ENCODE measurements around the gene ST8SIA4.

Gene ST8SIA4

DNA sequence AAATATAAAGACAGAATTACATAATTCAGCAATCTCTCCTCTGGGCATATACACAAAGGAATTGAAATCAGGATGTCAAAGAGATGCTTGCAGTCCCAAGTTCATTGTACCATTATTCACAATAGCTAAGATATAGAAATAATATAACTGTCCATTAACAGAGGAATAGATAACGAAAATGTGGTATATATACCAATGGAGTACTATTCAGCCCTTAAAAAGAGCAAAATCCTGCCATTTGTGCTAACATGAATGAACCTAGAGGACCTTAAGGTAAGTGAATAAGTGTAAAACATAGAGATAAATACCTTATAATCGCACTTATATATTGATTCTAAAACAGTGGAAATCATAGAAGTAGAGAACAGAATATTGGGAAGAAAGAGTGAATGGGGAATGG lies 7.0 kb downstream of the ST8SIA4 start:
- ATAC-seq = no peak
- H3K4me3 Mint-ChIP-seq = no peak overlapping the region

DNA sequence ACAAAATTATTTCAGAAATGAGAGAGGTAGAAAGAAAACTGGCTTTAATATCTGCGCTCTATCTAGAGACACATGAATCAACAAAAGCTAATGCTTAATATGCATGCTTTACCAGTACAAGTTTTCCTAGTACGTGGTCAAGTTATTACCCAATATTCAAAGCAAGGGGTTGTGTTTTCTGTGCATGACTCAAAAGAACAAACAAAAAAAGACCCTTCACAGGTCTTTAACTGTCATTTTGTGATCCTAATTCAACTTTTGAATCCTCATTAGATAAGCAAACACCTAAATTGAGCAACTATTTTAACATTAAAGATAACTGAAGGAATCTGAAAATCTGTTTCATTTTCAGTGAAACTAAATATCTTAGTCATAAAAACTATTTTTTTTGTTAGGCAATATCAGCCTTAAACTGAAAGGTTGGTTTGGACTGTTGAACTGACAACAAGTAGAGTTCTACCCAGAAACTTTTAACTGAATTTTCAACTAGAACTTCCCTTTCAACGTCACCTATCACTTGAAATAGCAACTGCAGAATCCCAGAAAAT lies 12.5 kb downstream of the ST8SIA4 start:
- ATAC-seq = peak; percentile 91

More for the DNA sequence above, 7.0 kb downstream of the ST8SIA4 start:
- peak overlapping the region in 1 of 2 donors; percentile 5 for H3K27ac Mint-ChIP-seq
- peaks cover 0 to 3% of the 10 kb centered on the region in 2 donors for H3K9me3 Mint-ChIP-seq
- H3K4me1 Mint-ChIP-seq = peaks cover 38% of the 10 kb centered on the region
- no peak for DNase-seq
- no peaks in the 10 kb centered on the region for H3K27me3 Mint-ChIP-seq

DNA sequence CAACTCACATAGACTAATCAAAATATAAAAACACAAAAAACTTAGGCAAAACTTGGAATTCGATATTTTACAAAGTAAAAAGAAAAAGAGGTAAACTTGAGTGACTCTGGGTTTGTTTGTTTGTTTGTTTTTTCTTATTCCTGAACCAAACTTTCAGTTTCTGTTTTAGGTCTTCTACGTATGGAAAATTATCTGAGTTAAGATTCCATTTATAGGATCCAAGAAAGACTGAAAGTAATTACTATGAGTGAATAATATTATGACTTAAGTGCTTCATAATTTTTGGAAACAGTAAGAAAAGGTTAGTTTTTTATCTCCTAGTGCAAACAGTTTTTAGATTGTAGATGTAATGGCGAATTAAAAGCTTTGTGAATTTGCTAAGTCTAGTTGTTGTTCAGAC lies 13.2 kb downstream of the ST8SIA4 start:
- peak overlapping the region; percentile 34 to 74 for H3K4me3 Mint-ChIP-seq
- H3K9me3 Mint-ChIP-seq = no peaks in the 10 kb centered on the region
- ATAC-seq = no peak
- no peaks in the 10 kb centered on the region for H3K27me3 Mint-ChIP-seq
- H3K4me1 Mint-ChIP-seq = peaks cover 45% of the 10 kb centered on the region
- DNase-seq = no peak
- peak overlapping the region in 1 of 2 donors; percentile 92 for H3K27ac Mint-ChIP-seq

More for the DNA sequence above, 12.5 kb downstream of the ST8SIA4 start:
- Mint-ChIP-seq H3K27ac (peak overlapping the region in 1 of 2 donors; percentile 92), H3K4me1 (peaks cover 42% of the 10 kb centered on the region), H3K27me3 (no peaks in the 10 kb centered on the region), H3K9me3 (no peaks in the 10 kb centered on the region), H3K4me3 (peak overlapping the region; percentile 56 to 74)
- DNase-seq = no peak

DNA sequence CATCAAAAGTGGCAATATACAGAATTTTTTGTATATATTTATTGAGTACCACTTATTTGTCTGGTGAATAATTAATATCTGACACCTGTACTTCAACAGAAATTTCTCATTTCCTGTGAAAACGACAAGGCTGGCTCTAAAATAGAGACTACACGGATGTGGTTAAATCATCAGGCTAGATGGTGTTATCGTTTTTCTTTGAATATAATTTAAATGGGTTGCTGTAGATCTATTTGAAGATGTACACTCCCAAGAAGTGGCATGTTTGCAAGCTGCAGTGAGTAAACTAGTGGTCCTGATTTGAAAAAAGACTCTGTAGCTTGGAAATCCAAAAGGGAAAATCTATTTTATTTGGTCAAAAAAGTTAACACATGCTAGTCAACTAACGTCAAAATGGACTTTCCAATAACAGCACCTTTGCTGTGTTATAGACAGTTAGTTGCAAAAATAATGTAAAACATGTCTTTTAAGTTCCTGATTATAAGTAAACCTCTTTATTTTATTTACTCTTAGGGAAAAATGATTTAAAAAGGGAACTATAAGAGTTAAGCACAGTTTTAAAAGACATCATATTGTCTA lies 13.8 kb downstream of the ST8SIA4 start:
- Mint-ChIP-seq H3K27me3 (no peaks in the 10 kb centered on the region), H3K27ac (peak overlapping the region; percentile 56 to 84), H3K4me1 (peaks cover 45% of the 10 kb centered on the region), H3K9me3 (peaks cover under 1 to 1% of the 10 kb centered on the region in 2 donors), H3K4me3 (peak overlapping the region; percentile 62 to 76)
- ATAC-seq = peak; percentile 62
- no peak for DNase-seq

DNA sequence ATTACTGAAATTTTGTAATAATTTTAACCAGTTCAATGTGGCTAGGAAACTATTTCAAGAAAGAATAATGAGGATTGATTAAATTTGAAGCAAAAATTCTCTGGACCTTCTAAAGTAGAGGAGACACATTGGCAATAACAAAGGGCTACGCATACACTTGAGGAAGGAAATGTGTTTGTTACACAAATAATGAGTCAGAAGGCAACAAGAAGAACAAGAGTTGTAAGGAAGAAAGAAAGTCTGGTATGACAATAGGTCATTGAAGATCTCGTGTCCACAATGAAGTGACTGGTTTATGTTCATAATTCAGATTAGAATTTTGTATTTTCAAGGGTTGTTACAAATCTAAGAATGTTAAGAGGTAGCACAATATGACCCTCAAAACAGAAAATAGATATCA lies 25.8 kb downstream of the ST8SIA4 start:
- peaks cover 19% of the 10 kb centered on the region for H3K4me1 Mint-ChIP-seq
- H3K27ac Mint-ChIP-seq = no peak overlapping the region
- no peak for DNase-seq
- H3K4me3 Mint-ChIP-seq = no peak overlapping the region
- H3K27me3 Mint-ChIP-seq = no peaks in the 10 kb centered on the region
- H3K9me3 Mint-ChIP-seq = peaks cover 14 to 15% of the 10 kb centered on the region in 2 donors
- ATAC-seq = no peak

DNA sequence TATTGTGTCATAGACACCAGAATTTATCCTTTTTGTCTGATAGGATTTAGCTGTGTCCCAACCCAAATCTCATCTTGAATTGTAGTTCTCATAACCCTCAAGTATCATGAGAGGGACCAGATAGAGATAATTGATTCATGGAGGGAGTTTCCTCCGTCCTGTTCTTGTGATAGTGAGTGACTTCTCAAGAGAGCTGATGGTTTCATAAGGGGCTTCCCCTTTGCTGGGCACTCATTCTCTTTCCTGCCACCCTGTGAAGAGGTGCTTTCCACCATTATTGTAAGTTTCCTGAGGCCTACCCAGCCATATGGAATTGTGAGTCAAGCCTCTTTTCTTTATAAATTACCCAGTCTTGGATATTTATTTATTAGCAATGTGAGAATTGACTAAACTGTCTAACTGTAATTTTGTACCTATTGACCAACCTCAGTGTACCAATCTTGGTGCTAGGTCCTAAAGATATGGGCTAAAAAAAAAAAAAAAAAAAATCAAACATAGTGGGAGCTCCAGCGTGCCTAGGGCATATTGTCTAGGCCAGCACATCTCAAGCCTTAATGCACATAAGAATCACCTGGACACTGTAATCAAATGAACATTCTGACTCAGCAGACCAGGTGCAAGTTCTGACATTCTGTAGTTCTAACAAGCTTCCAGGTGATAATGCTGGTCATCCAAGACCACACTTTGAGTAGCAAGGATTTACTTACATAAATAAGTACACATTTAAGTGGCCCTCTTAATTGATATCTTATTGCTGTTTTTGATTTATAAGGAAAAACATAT lies 30.5 kb downstream of the ST8SIA4 start:
- no peak overlapping the region for H3K27ac Mint-ChIP-seq
- peaks cover 26% of the 10 kb centered on the region for H3K4me1 Mint-ChIP-seq
- ATAC-seq = peak; percentile 99
- peaks cover 7 to 10% of the 10 kb centered on the region in 2 donors for H3K9me3 Mint-ChIP-seq
- peak overlapping the region in 1 of 2 donors; percentile 2 for H3K4me3 Mint-ChIP-seq
- peak in 1 of 2 donors; percentile 53 for DNase-seq
- H3K27me3 Mint-ChIP-seq = no peaks in the 10 kb centered on the region

DNA sequence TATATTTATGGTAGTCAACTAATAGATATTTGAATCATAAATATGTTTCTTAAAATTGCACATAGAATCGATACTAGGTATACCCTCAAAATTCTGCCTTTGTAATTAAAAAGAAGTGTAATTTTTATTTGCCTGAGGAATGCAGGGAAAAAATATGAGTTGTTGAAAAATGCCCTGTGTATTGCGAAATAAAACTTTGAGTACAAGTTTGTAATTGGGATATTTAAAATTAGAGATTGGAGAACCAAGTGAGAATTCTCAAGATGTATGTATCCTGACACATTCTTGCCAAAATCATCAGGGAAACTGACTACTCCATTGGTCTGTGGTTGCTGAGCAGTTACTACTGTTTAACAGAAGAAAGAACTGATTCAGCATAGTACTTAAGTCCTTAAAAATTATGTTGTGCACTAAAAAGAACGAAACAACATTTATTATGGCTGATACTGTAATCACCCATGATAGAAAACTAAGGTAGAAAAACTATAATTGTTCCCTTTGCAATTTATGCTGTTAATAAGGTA lies 36.0 kb downstream of the ST8SIA4 start:
- H3K4me3 Mint-ChIP-seq = no peak overlapping the region
- no peaks in the 10 kb centered on the region for H3K27me3 Mint-ChIP-seq
- DNase-seq (no peak), ATAC-seq (no peak)
- H3K4me1 Mint-ChIP-seq = peaks cover 33% of the 10 kb centered on the region
- H3K9me3 Mint-ChIP-seq = peaks cover 0 to 12% of the 10 kb centered on the region in 2 donors
- H3K27ac Mint-ChIP-seq = no peak overlapping the region

DNA sequence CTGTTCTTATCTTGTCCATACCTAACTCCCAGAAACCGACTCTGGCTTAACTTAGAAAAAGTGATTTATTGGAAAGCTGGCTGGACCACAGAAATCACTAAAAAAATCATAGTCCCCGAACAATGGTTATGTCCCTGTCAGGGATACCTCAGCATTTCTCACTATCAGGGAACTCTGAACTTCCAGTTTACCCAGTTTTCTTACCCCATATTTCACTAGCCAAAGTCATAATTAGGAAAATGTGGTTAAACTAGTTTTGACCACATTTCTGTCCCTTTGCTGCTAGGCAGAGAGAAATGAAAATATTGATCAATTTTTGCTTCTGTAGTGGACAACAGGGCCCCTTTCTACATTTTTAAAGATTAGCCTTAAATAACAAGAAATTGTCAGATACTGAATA lies 38.2 kb downstream of the ST8SIA4 start:
- Mint-ChIP-seq H3K4me3 (no peak overlapping the region), H3K27me3 (no peaks in the 10 kb centered on the region), H3K4me1 (peaks cover 54% of the 10 kb centered on the region), H3K27ac (no peak overlapping the region), H3K9me3 (peaks cover 0 to 17% of the 10 kb centered on the region in 2 donors)
- ATAC-seq (no peak), DNase-seq (no peak)

GRCh38 chr5:100863739-100864138 lies 39.3 kb downstream of the ST8SIA4 start:
- Mint-ChIP-seq H3K4me1 (peaks cover 56% of the 10 kb centered on the region), H3K4me3 (no peak overlapping the region), H3K27me3 (no peaks in the 10 kb centered on the region), H3K27ac (no peak overlapping the region), H3K9me3 (peaks cover 0 to 17% of the 10 kb centered on the region in 2 donors)
- ATAC-seq (no peak), DNase-seq (no peak)

DNA sequence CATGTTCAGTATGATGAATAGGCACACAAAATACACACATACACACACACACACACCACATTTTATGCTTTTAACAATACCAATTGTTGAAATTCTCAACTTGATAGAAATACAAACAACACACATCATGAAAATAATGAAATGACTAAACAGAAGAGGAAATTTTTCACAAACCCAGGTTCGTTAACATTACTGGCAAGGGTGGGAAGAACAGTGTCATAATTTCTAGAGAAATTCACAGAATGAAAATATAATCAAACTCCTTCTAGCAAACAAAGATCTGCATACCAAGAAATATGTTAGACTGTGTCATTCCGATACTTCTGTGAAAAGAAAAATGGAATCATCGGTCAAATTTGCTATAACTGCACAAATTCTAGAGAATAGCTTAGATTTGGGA lies 41.9 kb downstream of the ST8SIA4 start:
- no peak for DNase-seq
- H3K9me3 Mint-ChIP-seq = peaks cover 0 to 17% of the 10 kb centered on the region in 2 donors
- H3K27ac Mint-ChIP-seq = peak overlapping the region in 1 of 2 donors; percentile 84
- ATAC-seq = peak; percentile 80
- peak overlapping the region; percentile 39 to 62 for H3K4me3 Mint-ChIP-seq
- peaks cover 57% of the 10 kb centered on the region for H3K4me1 Mint-ChIP-seq
- no peaks in the 10 kb centered on the region for H3K27me3 Mint-ChIP-seq

GRCh38 chr5:100860407-100860806 lies 42.7 kb downstream of the ST8SIA4 start:
- H3K9me3 Mint-ChIP-seq = peaks cover 0 to 13% of the 10 kb centered on the region in 2 donors
- no peak for DNase-seq
- peak overlapping the region; percentile 12 to 31 for H3K4me3 Mint-ChIP-seq
- peak; percentile 83 for ATAC-seq
- H3K4me1 Mint-ChIP-seq = peaks cover 55% of the 10 kb centered on the region
- peak overlapping the region in 1 of 2 donors; percentile 84 for H3K27ac Mint-ChIP-seq
- no peaks in the 10 kb centered on the region for H3K27me3 Mint-ChIP-seq

DNA sequence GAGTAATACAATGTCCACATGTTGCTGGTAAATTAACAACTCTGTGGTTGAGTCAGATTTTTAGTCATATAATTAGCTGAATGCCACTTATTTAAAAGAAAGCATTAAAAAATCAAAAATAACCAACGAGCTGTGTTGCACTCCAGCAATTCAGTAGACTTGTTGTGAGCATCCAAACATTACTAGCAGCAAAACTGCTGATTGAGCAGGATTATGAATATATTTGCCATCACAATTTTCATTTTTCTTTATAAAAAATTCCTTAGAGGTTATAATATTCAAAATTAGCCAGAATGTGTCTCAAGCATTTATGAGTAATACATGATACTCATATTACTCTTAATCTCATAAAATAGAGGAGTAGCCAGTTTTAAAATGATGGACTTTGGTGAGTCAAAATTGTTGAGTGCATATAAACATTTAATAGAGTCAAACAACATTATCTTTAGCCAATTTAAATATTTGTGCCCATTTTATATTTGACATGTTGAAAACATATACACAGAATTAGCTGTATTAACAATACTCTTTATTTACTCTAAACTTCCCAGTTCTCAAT lies 44.0 kb downstream of the ST8SIA4 start:
- peaks cover 0 to 9% of the 10 kb centered on the region in 2 donors for H3K9me3 Mint-ChIP-seq
- ATAC-seq (no peak), DNase-seq (no peak)
- no peaks in the 10 kb centered on the region for H3K27me3 Mint-ChIP-seq
- no peak overlapping the region for H3K27ac Mint-ChIP-seq
- H3K4me1 Mint-ChIP-seq = peaks cover 63% of the 10 kb centered on the region
- H3K4me3 Mint-ChIP-seq = no peak overlapping the region

- DNase-seq (no peak), ATAC-seq (no peak)
- peaks cover 63% of the 10 kb centered on the region for H3K4me1 Mint-ChIP-seq
- peak overlapping the region in 1 of 2 donors; percentile 15 for H3K27ac Mint-ChIP-seq
- peak overlapping the region in 1 of 2 donors; percentile 9 for H3K4me3 Mint-ChIP-seq
- H3K9me3 Mint-ChIP-seq = peaks cover 0 to 4% of the 10 kb centered on the region in 2 donors
- no peaks in the 10 kb centered on the region for H3K27me3 Mint-ChIP-seq
Measured at GRCh38 chr5:100856462-100856861, 46.6 kb downstream of the ST8SIA4 start.

DNA sequence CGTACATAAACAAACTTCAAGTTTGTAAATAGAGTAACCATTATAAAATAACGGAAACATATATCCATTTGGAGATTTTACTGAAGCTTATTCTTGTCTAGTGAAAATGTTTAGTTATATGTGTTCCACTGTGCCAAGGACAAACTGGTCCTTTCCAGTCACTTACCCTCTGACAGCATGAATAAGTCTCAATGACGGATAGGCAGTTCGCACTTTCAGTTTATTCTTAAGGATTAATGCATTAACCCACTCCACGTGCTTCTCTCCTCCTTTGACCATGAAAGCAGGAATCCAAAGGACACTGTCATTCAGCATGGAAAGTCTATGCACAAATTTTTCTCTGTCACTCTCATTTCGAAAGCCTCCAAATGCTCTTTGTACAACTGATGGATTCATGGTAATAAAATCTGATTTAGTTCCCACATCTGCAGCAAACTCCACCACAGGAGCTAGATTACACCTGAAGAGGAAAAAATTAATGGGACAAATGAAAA lies 47.1 kb downstream of the ST8SIA4 start:
- no peak overlapping the region for H3K27ac Mint-ChIP-seq
- H3K27me3 Mint-ChIP-seq = no peaks in the 10 kb centered on the region
- no peak for DNase-seq
- H3K9me3 Mint-ChIP-seq = no peaks in the 10 kb centered on the region
- peak overlapping the region in 1 of 2 donors; percentile 9 for H3K4me3 Mint-ChIP-seq
- peaks cover 58% of the 10 kb centered on the region for H3K4me1 Mint-ChIP-seq
- no peak for ATAC-seq

GRCh38 chr5:100855295-100855694 lies 47.8 kb downstream of the ST8SIA4 start:
- peak overlapping the region in 1 of 2 donors; percentile 8 for H3K27ac Mint-ChIP-seq
- H3K4me1 Mint-ChIP-seq = peaks cover 52% of the 10 kb centered on the region
- ATAC-seq (no peak), DNase-seq (no peak)
- no peaks in the 10 kb centered on the region for H3K9me3 Mint-ChIP-seq
- H3K4me3 Mint-ChIP-seq = peak overlapping the region in 1 of 2 donors; percentile 25
- H3K27me3 Mint-ChIP-seq = no peaks in the 10 kb centered on the region
